ENCODE data around the gene CFD. TPM values are rescaled to one million over a fixed set of nuclear protein-coding genes. Genes with fewer than 3 reads are reported as not detected.

The CFD gene
- total and polyA plus RNA-seq, 10 of the 15 experiments (the other 5 are each of a cell fraction or from before 2014, with no cell fraction given), result 0.05 to 1.1 (median 0.38) TPM; not detected in 4

DNA sequence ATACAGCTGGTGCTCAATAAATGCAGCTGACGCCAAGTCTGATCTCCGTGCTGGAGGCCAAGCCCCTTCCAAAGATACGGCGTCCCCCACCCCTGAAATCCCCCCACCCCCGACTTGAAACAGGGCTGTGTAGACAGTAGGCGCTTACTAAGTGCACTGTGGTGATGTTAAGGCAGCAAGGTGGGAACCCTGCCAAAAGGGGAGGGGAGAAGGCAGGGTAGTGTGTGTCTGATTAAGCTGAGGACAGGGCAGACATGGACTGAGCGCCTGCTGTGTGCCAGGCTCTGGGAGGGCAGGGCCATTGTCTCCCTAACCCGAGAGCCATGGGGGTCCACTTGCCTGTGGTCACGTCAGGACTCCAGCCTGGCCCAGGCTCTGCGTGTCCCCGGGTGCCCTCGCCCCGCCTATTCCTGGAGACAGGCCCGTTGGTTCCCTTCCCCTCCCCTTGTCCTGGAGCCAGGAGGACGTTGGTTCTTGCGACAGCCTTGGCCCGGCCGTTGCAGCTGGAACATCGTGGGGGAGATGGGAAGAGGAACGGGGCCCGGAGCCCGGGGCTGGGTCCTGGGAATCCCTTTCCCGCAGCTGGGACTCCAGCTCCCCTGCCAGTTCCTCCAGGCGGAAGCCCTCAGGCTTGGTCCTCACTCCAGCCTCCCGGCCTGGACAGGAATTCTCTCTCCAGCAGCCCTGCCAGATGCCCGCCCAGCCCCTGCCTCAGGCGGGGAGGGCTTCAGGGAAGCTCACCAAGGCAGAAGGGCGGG, 9.1 kb upstream of the CFD start:
- ChIA-PET RAD21 (ENCODE audit: unreplicated experiment) (no interaction called here), POLR2A (interaction anchor here (1.1 kb wide), 1 partner anchor 43 kb away, joined by 3 read pairs; the partner anchor contains the start of gene RNU6-9), CTCF (interaction anchor here (0.9 kb wide), 1 partner anchor 13 kb away, joined by 4 read pairs; no protein-coding TSS in a partner anchor), SMC1A (ENCODE audit: uncharacterized antibody, unreplicated experiment) (no interaction called here)
- H3K9ac ChIP-seq (ENCODE audit: control insufficient read depth, insufficient read depth, low read length), result no peak overlapping the region
- H3K27ac ChIP-seq (ENCODE audit: control insufficient read depth, insufficient read depth), result no peak overlapping the region
- intact Hi-C loops (cut with micrococcal nuclease; ENCODE audit: unreplicated experiment) (no loop called here), in situ Hi-C loops (cut with MboI) (no loop called here)
- no peak for ATAC-seq
- no peaks in the 10 kb centered on the region for H3K27me3 ChIP-seq (replicated peaks in 1 of 2; ENCODE audit: control insufficient read depth in 2 of 2, insufficient read depth in 2 of 2, low read length in 1 of 2)
- FAIRE-seq, result no peak
- no peaks in the 10 kb centered on the region for H3K36me3 ChIP-seq (ENCODE audit: control insufficient read depth in 2 of 2, insufficient read depth in 2 of 2, low read length in 1 of 2)
- no peaks in the 10 kb centered on the region for H3K79me2 ChIP-seq (ENCODE audit: control insufficient read depth, insufficient read depth, low read length)
- no peak overlapping the region for H3K4me2 ChIP-seq (ENCODE audit: control insufficient read depth, insufficient read depth)
- DNase-seq (ENCODE audit: low read depth, low spot score), result no peak
- H3K4me1 ChIP-seq (ENCODE audit: control insufficient read depth, insufficient read depth, low read length), result no peaks in the 10 kb centered on the region
- H4K20me1 ChIP-seq (ENCODE audit: control insufficient read depth, insufficient read depth), result no peaks in the 10 kb centered on the region
- TF ChIP-seq, protein P1, sequence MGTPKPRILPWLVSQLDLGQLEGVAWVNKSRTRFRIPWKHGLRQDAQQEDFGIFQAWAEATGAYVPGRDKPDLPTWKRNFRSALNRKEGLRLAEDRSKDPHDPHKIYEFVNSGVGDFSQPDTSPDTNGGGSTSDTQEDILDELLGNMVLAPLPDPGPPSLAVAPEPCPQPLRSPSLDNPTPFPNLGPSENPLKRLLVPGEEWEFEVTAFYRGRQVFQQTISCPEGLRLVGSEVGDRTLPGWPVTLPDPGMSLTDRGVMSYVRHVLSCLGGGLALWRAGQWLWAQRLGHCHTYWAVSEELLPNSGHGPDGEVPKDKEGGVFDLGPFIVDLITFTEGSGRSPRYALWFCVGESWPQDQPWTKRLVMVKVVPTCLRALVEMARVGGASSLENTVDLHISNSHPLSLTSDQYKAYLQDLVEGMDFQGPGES (IDR thresholded peaks at IDR 0.05), result no peak
- TF ChIP-seq TBL1XR1 (IDR thresholded peaks at IDR 0.05; ENCODE audit: low read depth, low read length), result no peak
- TF ChIP-seq IKZF1 (conservative IDR thresholded peaks at IDR 0.05), result 0 out of 2 replicates have a peak, but pooled peaks have one; percentile 17
- TF ChIP-seq, protein P2, sequence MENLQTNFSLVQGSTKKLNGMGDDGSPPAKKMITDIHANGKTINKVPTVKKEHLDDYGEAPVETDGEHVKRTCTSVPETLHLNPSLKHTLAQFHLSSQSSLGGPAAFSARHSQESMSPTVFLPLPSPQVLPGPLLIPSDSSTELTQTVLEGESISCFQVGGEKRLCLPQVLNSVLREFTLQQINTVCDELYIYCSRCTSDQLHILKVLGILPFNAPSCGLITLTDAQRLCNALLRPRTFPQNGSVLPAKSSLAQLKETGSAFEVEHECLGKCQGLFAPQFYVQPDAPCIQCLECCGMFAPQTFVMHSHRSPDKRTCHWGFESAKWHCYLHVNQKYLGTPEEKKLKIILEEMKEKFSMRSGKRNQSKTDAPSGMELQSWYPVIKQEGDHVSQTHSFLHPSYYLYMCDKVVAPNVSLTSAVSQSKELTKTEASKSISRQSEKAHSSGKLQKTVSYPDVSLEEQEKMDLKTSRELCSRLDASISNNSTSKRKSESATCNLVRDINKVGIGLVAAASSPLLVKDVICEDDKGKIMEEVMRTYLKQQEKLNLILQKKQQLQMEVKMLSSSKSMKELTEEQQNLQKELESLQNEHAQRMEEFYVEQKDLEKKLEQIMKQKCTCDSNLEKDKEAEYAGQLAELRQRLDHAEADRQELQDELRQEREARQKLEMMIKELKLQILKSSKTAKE (IDR thresholded peaks at IDR 0.05; ENCODE audit: low read depth, poor library complexity, severe bottlenecking), result no peak
- TF ChIP-seq SRF (IDR thresholded peaks at IDR 0.05; ENCODE audit: low read depth in 2 of 2, low read length in 2 of 2), result no peak
- no peak for TF ChIP-seq TARDBP (IDR thresholded peaks at IDR 0.05; ENCODE audit: borderline replicate concordance)
- no peak for TF ChIP-seq PAX8 (IDR thresholded peaks at IDR 0.05)
- H2AFZ ChIP-seq (ENCODE audit: control insufficient read depth, low read depth, low read length), result no peak overlapping the region
- no TSS peak for BruUV-seq (replicated peaks)
- 18% methylated on average over 27 of the region's 28 CpGs for whole genome bisulfite sequencing (ENCODE audit: insufficient coverage, insufficient replicate concordance, low lambda C conversion rate, missing lambda C conversion rate)
- H3K4me3 ChIP-seq, result no peak overlapping the region
- H3K9me3 ChIP-seq (replicated peaks; ENCODE audit: control insufficient read depth, insufficient read depth, low read length), result no peaks in the 10 kb centered on the region; the same call in 2 of the 3 replicates
